Cardiac fibroblast (primary cell): Measurements from ENCODE around the gene DNM1.

Source experiments
- DNase-seq, 2 donors: peaks; one replicate each; pipeline versions ENCODE4 v3.0.0 to v3.0.0-alpha.2; 2010; ENCODE audit warnings: low read depth in 2 of 2
- H3K4me3 ChIP-seq, 2 donors: replicated peaks in 1 of 2; 1 replicate in 1 of 2; 2 replicates in 1 of 2; pipeline ENCODE4 v1.5.1; 2011; ENCODE audit warnings: low read depth in 2 of 2, low read length in 2 of 2, mild to moderate bottlenecking in 2 of 2, moderate library complexity in 1 of 2
- TF ChIP-seq, protein P1 (sequence below): IDR thresholded peaks from one replicate; pipeline ENCODE4 v1.5.1; 2011; ENCODE audit warnings: low read depth, mild to moderate bottlenecking, low read length, inconsistent platforms

Gene DNM1

GRCh38 chr9:128257907-128258306, 54.7 kb downstream of the DNM1 start:
- DNase-seq, result no peak
- H3K4me3 ChIP-seq, result no peak overlapping the region
- TF ChIP-seq, protein P1, sequence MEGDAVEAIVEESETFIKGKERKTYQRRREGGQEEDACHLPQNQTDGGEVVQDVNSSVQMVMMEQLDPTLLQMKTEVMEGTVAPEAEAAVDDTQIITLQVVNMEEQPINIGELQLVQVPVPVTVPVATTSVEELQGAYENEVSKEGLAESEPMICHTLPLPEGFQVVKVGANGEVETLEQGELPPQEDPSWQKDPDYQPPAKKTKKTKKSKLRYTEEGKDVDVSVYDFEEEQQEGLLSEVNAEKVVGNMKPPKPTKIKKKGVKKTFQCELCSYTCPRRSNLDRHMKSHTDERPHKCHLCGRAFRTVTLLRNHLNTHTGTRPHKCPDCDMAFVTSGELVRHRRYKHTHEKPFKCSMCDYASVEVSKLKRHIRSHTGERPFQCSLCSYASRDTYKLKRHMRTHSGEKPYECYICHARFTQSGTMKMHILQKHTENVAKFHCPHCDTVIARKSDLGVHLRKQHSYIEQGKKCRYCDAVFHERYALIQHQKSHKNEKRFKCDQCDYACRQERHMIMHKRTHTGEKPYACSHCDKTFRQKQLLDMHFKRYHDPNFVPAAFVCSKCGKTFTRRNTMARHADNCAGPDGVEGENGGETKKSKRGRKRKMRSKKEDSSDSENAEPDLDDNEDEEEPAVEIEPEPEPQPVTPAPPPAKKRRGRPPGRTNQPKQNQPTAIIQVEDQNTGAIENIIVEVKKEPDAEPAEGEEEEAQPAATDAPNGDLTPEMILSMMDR, result no peak

DNA sequence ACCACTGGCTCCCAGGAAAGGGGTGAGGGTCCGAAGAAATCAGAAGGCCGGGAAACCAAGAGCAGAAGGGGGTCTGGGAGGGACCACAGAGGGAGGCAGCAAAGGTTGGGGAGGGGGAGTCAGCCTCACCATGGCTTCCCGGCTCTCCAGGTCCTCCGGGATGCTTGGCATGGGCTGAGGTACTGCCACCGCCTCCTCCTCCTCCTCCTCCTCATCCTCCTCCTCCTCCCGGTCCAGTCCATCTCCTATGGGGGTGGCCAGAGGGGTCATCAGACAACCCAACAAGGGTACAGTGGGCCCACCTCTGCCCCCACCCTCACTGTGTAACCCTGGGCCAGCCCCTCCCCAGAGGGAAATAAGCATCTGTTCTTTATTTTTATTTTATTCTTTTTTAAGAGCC, 55.1 kb downstream of the DNM1 start:
- no peak for DNase-seq
- no peak overlapping the region for H3K4me3 ChIP-seq
- TF ChIP-seq, protein P1, result no peak

DNA sequence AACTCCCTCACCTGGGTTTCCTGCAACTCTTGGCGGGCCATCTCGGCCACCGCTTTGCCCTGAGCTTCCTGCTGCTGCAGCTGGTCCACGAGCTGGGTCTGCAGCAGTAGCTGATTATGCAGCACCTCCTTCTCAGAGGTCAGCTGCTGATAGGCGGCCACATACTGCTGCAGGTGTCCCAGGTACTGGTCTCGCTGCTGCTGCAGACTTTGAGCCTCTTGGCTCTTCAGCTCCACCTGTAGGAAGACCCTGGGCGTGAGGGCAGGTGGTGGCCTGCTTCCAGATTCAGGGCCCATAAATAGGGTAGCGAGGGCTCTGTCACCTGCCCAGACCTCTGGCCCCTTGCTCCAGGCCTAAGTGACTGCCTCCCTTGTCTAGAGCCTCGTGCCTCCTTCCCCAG, 56.0 kb downstream of the DNM1 start:
- H3K4me3 ChIP-seq, result no peak overlapping the region
- DNase-seq, result no peak
- TF ChIP-seq, protein P1, result no peak

- DNase-seq, result no peak
- no peak overlapping the region for H3K4me3 ChIP-seq
- TF ChIP-seq, protein P1, result no peak
These were observed 57.2 kb downstream of the DNM1 start for GRCh38 chr9:128260340-128260739.

DNA sequence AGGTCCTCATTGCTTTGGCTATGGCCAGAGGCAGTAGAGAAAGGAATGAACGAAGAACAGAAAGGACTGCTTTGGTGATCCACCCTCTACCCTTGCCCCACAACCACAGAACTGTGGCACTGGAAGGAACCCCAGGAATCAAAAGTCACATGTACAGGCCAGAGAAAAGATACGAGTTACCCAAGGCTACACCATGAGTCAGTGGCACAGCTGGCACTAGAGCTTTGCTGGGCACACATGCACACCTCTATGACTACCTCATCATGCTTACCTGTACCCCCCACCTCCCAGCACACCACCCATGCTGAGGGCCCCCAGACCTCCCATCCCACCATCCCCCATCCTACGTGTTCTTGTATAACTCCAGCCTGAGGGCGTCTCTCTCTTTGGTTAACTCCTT, 59.5 kb downstream of the DNM1 start:
- TF ChIP-seq, protein P1, result no peak
- H3K4me3 ChIP-seq, result no peak overlapping the region

DNA sequence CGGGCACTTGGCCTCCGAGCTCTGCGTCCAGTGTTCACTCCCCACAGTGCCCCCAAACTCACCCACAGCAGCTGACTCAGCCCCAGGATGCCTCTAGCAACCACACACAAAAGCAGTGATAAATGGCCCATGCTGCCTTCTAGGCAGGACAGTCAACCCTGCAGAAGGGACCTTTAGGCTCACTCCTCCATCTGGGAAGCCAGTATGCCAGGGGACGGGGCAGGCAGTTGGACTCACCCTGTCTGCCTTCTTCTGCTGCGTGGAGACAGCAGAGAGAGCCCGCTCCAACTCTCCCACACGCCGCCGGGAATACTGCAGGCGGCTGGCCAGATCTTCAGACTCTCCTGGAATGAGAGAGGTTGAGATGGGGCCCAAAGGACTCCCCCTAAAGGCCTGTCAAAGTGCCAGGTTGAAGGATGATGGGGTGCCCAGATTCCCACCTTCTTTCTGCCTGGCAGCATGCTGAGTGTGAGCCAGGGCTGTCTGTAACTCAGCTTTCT, 62.2 kb downstream of the DNM1 start:
- TF ChIP-seq, protein P1, result no peak
- no peak overlapping the region for H3K4me3 ChIP-seq
- DNase-seq, result no peak

More for the DNA sequence above, 59.5 kb downstream of the DNM1 start:
- DNase-seq, result no peak
